ENCODE results near the gene TAF1.

- no peak for TF ChIP-seq CTCF (IDR thresholded peaks at IDR 0.05 in 4 of 5, conservative IDR thresholded peaks at IDR 0.05 in 1 of 5)
- no peak for TF ChIP-seq POLR2A (IDR thresholded peaks at IDR 0.05)
Observed at GRCh38 chrX:71439420-71439819, 73.3 kb downstream of the TAF1 start.
